GM23338 (cell line): ENCODE data around the gene MS4A18. TPM values are rescaled to one million over a fixed set of nuclear protein-coding genes. Genes with fewer than 3 reads are reported as not detected.

ENCODE experiments used
- ATAC-seq: fragments of 200-7000 bp; cut with Tn5 transposase; 3 replicates; pipeline ENCODE4 v1.9.1; 2020
- DNase-seq: peaks from one replicate; pipeline ENCODE4 v3.0.0-alpha.2; 2015; ENCODE audit warnings: low spot score
- H2AFZ ChIP-seq: fragments of 200-600 bp; sonication (generic); 2 replicates; pipeline ENCODE4 v1.8.0; 2016; ENCODE audit warnings: antibody characterized with exemption, mild to moderate bottlenecking, moderate library complexity
- H3F3A ChIP-seq: fragments of 200-600 bp; sonication (generic); replicated peaks from 2 replicates; pipeline ENCODE4 v1.8.0; 2017; ENCODE audit warnings: antibody characterized with exemption, mixed run types, low read depth
- H3K27ac ChIP-seq: fragments of 200-600 bp; sonication (generic); 2 replicates; pipeline ENCODE4 v1.6.1; 2016; ENCODE audit warnings: low read depth
- H3K27me3 ChIP-seq: fragments of 200-600 bp; sonication (generic); 2 replicates; pipeline ENCODE4 v1.8.0; 2016; ENCODE audit warnings: mild to moderate bottlenecking, mixed run types, moderate library complexity; ENCODE audit not compliant: insufficient read depth
- H3K36me3 ChIP-seq: fragments of 200-600 bp; sonication (generic); 2 replicates; pipeline ENCODE4 v1.8.0; 2016; ENCODE audit warnings: mild to moderate bottlenecking; ENCODE audit not compliant: insufficient read depth
- H3K4me1 ChIP-seq: fragments of 200-600 bp; sonication (generic); 2 replicates; pipeline ENCODE4 v1.8.0; 2016; ENCODE audit warnings: mild to moderate bottlenecking, moderate library complexity; ENCODE audit not compliant: insufficient read depth
- H3K4me2 ChIP-seq: fragments of 200-600 bp; sonication (generic); 2 replicates; pipeline ENCODE4 v1.7.1; 2017; ENCODE audit warnings: mixed run types
- H3K4me3 ChIP-seq: fragments of 200-600 bp; sonication (generic); 2 replicates; pipeline ENCODE4 v1.6.1; 2016; ENCODE audit warnings: mixed run types
- H3K79me2 ChIP-seq: fragments of 200-600 bp; sonication (generic); replicated peaks from 2 replicates; pipeline ENCODE4 v1.8.0; 2017; ENCODE audit warnings: mild to moderate bottlenecking; ENCODE audit not compliant: insufficient read depth
- H3K9me2 ChIP-seq: fragments of 200-600 bp; sonication (generic); 2 replicates; pipeline ENCODE4 v1.8.0; 2017; ENCODE audit not compliant: insufficient read depth
- H4K20me1 ChIP-seq: fragments of 200-600 bp; sonication (generic); replicated peaks from 2 replicates; pipeline ENCODE4 v1.8.0; 2017; ENCODE audit warnings: mild to moderate bottlenecking; ENCODE audit not compliant: insufficient read depth
- H3K27ac Mint-ChIP-seq: 2 replicates; pipeline ENCODE4 v1.8.0; 2020; ENCODE audit warnings: inconsistent platforms, mild to moderate bottlenecking, moderate library complexity, mixed read lengths
- H3K27me3 Mint-ChIP-seq: 3 replicates; pipeline ENCODE4 v1.8.0; 2022; ENCODE audit warnings: low read depth, mild to moderate bottlenecking, moderate library complexity, mixed read lengths, inconsistent platforms; ENCODE audit not compliant: insufficient read depth, poor library complexity
- H3K36me3 Mint-ChIP-seq: 3 replicates; pipeline ENCODE4 v1.8.0; 2021; ENCODE audit warnings: low read depth, mild to moderate bottlenecking, inconsistent platforms, moderate library complexity, mixed read lengths
- H3K4me1 Mint-ChIP-seq: 3 replicates; pipeline ENCODE4 v1.8.0; 2020; ENCODE audit warnings: mild to moderate bottlenecking, inconsistent platforms, mixed read lengths
- H3K4me3 Mint-ChIP-seq: 3 replicates; pipeline ENCODE4 v1.8.0; 2021; ENCODE audit warnings: moderate library complexity, mild to moderate bottlenecking, inconsistent platforms, mixed read lengths
- H3K9me3 Mint-ChIP-seq: 3 replicates; pipeline ENCODE4 v1.8.0; 2020; ENCODE audit warnings: moderate library complexity, mild to moderate bottlenecking, inconsistent platforms, mixed read lengths
- CREB1 ChIP-seq: fragments of 250-450 bp; sonication (Bioruptor Pico); IDR thresholded peaks from 2 replicates; pipeline ENCODE4 v1.5.0; 2020; ENCODE audit warnings: low read depth, mild to moderate bottlenecking, moderate library complexity
- EZH2phosphoT487 ChIP-seq: fragments of 200-600 bp; sonication (generic); IDR thresholded peaks from one replicate; pipeline ENCODE4 v1.8.1; 2018; ENCODE audit warnings: antibody characterized with exemption; ENCODE audit not compliant: unreplicated experiment
- POLR2AphosphoS5 ChIP-seq: IDR thresholded peaks from 2 replicates; pipeline ENCODE4 v1.6.1; 2016; ENCODE audit warnings: antibody characterized with exemption, low read depth
- polyA plus RNA-seq: library from polyadenylated mRNA; unstranded; fragments of >200 nt; fragmentation: Nextera tagmentation; extraction: Ambion mirVana; gene quantifications from 2 replicates; pipeline ENCODE4 v1.2.1, GENCODE V29; 2016
- total RNA-seq: library from RNA; depleted of rRNA; stranded (reverse); fragments of >200 nt; shearing (Covaris generic); gene quantifications from 2 replicates; pipeline ENCODE4 v1.2.3, GENCODE V29; 2014
- TF ChIP-seq, protein P1 (sequence below): fragments of 250-450 bp; sonication (Bioruptor Pico); IDR thresholded peaks from 2 replicates; pipeline ENCODE4 v1.5.0; 2020; ENCODE audit warnings: mild to moderate bottlenecking, moderate library complexity
- TF ChIP-seq, protein P2 (sequence below): IDR thresholded peaks from 2 replicates; pipeline ENCODE4 v1.6.1; 2016; ENCODE audit warnings: antibody characterized with exemption
- TF ChIP-seq, protein P3 (sequence below), 2 experiments: fragments of 200-600 bp in 1 of 2; sonication (generic) in 1 of 2; conservative IDR thresholded peaks; 2 replicates each; pipeline versions ENCODE4 v1.5.1 to v1.6.1; 2016 to 2017; ENCODE audit warnings: antibody characterized with exemption in 2 of 2, low read depth in 2 of 2, mild to moderate bottlenecking in 2 of 2, moderate library complexity in 1 of 2

The MS4A18 gene
- total and polyA plus RNA-seq, 2 experiments from 2014 or later, result not detected

DNA sequence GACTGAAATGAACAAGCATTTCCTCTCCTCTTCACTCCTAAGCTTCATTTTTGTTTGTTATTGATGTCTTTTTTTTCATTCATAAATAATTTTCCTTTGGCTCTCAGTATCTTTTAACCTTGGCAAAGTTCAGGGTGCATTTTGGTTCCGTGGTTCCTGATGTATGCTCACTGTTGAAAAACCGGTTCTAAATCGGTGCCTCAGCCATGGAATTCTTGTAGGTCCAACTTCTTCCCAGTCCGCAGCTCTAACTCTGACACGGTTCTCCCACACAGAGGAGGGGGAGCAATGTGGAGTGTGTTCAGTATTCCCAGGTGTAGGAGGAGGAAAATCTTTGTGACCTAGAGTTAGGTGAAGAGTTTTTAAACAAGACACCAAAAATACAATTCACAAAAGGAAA is 19.6 kb downstream of the MS4A18 start (continued):
- TF ChIP-seq, protein P1, sequence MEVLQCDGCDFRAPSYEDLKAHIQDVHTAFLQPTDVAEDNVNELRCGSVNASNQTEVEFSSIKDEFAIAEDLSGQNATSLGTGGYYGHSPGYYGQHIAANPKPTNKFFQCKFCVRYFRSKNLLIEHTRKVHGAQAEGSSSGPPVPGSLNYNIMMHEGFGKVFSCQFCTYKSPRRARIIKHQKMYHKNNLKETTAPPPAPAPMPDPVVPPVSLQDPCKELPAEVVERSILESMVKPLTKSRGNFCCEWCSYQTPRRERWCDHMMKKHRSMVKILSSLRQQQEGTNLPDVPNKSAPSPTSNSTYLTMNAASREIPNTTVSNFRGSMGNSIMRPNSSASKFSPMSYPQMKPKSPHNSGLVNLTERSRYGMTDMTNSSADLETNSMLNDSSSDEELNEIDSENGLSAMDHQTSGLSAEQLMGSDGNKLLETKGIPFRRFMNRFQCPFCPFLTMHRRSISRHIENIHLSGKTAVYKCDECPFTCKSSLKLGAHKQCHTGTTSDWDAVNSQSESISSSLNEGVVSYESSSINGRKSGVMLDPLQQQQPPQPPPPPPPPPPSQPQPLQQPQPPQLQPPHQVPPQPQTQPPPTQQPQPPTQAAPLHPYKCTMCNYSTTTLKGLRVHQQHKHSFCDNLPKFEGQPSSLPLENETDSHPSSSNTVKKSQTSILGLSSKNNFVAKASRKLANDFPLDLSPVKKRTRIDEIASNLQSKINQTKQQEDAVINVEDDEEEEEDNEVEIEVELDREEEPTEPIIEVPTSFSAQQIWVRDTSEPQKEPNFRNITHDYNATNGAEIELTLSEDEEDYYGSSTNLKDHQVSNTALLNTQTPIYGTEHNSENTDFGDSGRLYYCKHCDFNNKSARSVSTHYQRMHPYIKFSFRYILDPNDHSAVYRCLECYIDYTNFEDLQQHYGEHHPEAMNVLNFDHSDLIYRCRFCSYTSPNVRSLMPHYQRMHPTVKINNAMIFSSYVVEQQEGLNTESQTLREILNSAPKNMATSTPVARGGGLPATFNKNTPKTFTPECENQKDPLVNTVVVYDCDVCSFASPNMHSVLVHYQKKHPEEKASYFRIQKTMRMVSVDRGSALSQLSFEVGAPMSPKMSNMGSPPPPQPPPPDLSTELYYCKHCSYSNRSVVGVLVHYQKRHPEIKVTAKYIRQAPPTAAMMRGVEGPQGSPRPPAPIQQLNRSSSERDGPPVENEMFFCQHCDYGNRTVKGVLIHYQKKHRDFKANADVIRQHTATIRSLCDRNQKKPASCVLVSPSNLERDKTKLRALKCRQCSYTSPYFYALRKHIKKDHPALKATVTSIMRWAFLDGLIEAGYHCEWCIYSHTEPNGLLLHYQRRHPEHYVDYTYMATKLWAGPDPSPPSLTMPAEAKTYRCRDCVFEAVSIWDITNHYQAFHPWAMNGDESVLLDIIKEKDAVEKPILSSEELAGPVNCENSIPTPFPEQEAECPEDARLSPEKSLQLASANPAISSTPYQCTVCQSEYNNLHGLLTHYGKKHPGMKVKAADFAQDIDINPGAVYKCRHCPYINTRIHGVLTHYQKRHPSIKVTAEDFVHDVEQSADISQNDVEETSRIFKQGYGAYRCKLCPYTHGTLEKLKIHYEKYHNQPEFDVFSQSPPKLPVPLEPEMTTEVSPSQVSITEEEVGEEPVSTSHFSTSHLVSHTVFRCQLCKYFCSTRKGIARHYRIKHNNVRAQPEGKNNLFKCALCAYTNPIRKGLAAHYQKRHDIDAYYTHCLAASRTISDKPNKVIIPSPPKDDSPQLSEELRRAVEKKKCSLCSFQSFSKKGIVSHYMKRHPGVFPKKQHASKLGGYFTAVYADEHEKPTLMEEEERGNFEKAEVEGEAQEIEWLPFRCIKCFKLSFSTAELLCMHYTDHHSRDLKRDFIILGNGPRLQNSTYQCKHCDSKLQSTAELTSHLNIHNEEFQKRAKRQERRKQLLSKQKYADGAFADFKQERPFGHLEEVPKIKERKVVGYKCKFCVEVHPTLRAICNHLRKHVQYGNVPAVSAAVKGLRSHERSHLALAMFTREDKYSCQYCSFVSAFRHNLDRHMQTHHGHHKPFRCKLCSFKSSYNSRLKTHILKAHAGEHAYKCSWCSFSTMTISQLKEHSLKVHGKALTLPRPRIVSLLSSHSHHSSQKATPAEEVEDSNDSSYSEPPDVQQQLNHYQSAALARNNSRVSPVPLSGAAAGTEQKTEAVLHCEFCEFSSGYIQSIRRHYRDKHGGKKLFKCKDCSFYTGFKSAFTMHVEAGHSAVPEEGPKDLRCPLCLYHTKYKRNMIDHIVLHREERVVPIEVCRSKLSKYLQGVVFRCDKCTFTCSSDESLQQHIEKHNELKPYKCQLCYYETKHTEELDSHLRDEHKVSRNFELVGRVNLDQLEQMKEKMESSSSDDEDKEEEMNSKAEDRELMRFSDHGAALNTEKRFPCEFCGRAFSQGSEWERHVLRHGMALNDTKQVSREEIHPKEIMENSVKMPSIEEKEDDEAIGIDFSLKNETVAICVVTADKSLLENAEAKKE (CRISPR knock-in tag), result no peak
- TF ChIP-seq EZH2phosphoT487 (no peak), CREB1 (no peak)
- TF ChIP-seq, protein P2, sequence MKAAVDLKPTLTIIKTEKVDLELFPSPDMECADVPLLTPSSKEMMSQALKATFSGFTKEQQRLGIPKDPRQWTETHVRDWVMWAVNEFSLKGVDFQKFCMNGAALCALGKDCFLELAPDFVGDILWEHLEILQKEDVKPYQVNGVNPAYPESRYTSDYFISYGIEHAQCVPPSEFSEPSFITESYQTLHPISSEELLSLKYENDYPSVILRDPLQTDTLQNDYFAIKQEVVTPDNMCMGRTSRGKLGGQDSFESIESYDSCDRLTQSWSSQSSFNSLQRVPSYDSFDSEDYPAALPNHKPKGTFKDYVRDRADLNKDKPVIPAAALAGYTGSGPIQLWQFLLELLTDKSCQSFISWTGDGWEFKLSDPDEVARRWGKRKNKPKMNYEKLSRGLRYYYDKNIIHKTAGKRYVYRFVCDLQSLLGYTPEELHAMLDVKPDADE, result no peak
- TF ChIP-seq, protein P3, sequence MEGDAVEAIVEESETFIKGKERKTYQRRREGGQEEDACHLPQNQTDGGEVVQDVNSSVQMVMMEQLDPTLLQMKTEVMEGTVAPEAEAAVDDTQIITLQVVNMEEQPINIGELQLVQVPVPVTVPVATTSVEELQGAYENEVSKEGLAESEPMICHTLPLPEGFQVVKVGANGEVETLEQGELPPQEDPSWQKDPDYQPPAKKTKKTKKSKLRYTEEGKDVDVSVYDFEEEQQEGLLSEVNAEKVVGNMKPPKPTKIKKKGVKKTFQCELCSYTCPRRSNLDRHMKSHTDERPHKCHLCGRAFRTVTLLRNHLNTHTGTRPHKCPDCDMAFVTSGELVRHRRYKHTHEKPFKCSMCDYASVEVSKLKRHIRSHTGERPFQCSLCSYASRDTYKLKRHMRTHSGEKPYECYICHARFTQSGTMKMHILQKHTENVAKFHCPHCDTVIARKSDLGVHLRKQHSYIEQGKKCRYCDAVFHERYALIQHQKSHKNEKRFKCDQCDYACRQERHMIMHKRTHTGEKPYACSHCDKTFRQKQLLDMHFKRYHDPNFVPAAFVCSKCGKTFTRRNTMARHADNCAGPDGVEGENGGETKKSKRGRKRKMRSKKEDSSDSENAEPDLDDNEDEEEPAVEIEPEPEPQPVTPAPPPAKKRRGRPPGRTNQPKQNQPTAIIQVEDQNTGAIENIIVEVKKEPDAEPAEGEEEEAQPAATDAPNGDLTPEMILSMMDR (conservative IDR thresholded peaks at IDR 0.05; ENCODE audit: low read depth in 2 of 2), result no peak

DNA sequence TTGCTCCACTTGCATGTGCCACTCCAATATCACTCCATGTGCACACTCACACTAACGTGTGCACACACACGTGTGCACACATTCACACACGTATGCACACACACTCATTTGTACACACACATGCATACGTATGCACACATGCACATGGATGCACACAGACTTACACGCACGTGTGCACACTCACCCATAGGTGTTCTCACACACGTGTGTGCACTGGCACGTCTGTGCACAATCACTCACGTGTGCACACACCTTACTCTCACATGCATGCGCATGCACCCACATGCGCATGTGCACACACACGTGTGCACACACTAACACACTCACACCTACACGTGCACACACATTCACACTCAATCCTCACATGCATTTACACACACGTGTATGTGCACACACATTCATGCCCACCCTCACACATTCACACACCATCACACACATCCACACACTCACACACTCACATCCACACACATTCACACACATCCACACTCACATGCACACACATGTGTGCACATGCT is 22.9 kb downstream of the MS4A18 start:
- Mint-ChIP-seq H3K4me1 (peaks cover 7% of the 10 kb centered on the region; the same call in 2 of the 3 replicates), H3K4me3 (no peak overlapping the region), H3K27ac (no peak overlapping the region), H3K27me3 (peaks cover 9% of the 10 kb centered on the region), H3K36me3 (no peaks in the 10 kb centered on the region; the same call in 1 of the 3 replicates), H3K9me3 (peaks cover 2% of the 10 kb centered on the region)
- ATAC-seq (no peak), DNase-seq (no peak)
- H2AFZ ChIP-seq, result no peak overlapping the region
- H3K4me2 ChIP-seq, result no peak overlapping the region
- H3K4me3 ChIP-seq, result no peak overlapping the region
- no peaks in the 10 kb centered on the region for H3K27me3 ChIP-seq
- no peaks in the 10 kb centered on the region for H3F3A ChIP-seq
- H3K4me1 ChIP-seq, result no peaks in the 10 kb centered on the region
- H3K36me3 ChIP-seq, result no peaks in the 10 kb centered on the region
- H4K20me1 ChIP-seq, result no peaks in the 10 kb centered on the region
- no peaks in the 10 kb centered on the region for H3K79me2 ChIP-seq
- no peaks in the 10 kb centered on the region for H3K9me2 ChIP-seq
- no peak overlapping the region for H3K27ac ChIP-seq
- TF ChIP-seq, protein P1 (CRISPR knock-in tag), result no peak
- no peak for TF ChIP-seq POLR2AphosphoS5
